HG03354 (cell line): ENCODE results near the gene BST1.
A peak's percentile ranks its signal among the peaks of the same experiment; 100 is the strongest.
"Not testable (repeated sequence)": the region's sequence is repeated elsewhere in the genome, so short reads cannot be mapped to it uniquely, and the experiment has no call there.

Experiments used
- ATAC-seq: cut with Tn5 transposase; IDR thresholded peaks from one replicate; pipeline ENCODE4 v1.9.1; 2021; ENCODE audit warnings: mild to moderate bottlenecking; ENCODE audit not compliant: unreplicated experiment, poor library complexity, severe bottlenecking

BST1 gene

DNA sequence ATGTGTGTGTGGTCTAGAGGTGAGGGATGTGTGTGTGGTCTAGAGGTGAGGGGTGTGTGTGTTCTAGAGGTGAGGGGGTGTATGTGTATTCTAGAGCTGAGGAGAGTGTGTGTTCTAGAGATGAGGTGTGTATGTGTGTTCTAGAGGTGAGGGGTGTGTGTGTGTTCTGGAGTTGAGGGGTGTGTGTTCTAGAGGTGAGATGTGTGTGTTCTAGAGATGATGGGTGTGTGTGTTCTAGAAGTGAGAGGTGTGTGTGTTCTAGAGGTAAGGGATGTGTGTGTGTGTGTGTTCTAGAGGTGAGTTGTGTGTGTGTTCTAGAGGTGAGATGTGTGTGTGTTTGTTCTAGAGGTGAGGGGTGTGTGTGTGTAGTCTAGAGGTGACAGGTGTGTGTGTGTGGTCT lies 1.3 kb downstream of the BST1 start:
- ATAC-seq, result no peak

DNA sequence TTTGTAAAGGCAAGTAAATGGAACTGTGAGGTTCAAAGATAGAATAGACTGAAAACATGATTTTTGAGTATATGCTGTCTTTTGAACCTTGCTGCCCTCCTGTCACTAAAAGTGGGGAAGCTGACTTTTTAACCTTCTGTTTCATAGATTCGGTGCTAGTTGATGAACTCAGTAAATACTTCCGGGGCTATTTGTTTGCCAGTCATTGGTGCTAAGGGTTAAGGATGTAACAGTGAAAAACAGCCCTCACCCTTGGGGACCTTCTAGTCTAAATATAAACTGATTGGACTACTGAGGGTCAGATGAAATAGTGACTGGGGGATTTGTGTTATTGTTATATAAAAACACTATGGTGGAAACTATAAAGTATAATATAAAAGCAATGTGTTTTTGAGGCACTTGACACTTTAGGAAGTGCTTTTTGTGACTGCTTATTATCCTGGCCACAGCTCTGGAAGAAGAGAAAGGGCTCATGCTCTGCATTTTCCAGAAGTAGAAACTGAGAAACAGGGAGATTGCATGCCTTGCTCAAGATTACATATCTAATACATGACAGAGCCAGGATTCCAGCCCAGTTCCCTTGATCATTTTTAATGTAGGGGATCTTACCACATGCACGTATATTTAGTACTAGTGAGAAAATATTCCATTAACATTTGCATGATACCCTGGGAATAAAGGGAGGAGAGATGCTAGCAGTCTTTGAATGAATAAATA lies 3.9 kb downstream of the BST1 start:
- no peak for ATAC-seq

DNA sequence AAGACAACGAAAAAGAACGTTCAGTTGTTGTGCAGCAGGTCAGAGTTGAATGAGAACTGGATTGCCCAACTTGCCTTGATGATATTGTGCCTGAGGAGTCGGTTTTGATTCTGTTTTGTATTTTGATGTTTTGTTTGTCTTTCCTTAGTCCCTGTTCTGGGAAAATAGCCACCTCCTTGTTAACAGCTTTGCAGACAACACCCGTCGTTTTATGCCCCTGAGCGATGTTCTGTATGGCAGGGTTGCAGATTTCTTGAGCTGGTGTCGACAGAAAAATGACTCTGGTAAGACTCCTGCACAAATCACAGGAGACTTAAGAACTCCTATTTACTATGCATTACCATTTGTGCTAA lies 4.5 kb downstream of the BST1 start:
- ATAC-seq, result no peak

DNA sequence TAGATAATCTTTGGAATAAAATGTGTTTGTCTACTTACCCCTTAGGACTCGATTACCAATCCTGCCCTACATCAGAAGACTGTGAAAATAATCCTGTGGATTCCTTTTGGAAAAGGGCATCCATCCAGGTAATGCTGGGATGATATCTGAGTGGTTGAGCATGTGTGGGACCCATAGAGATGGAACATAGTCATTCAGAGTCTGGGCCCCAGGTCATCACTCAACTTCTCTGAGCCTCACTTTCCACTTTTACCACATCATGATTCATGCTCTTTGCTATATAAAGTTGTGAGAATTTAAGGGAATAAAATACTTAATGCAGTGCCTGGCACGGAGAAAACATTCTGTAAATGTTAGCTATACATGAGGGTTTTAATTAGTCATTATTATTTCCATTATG lies 8.9 kb downstream of the BST1 start:
- no peak for ATAC-seq

DNA sequence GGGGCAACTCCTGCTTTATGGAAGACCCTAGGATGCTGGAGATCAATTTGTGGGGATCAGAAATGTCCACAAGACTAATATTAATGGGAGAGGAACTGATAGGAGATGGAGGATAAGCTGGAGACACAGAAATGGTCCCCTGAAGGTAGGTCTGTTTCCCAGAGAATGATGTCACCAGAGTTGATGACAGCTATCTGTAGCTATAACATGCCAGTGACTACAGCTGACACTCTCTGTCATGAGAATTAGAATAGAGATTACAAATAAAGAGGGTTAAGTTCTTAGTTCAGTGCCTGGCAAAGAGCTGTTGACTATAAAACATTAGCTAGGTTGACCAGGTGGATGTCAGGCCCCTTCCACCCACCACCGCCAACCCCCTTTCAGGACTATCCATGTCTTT lies 9.3 kb downstream of the BST1 start:
- no peak for ATAC-seq

DNA sequence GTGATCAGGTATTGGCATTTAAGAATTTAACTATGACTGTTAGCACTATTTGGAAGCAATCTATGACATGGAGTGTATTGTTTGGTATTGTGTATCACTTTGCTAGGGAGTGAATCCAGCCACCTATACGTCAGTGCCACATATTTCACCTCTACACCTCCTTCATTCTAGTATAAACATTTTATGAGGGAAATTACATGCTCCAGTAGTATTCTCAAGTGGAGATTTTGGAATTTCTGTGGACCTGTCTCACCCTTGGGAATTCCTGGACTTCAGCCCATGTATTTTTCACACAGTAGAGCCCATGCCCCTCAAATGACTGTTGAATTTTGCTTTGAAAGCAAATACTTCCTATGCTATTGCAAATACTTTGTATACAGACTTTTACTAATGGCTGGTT lies 11.3 kb downstream of the BST1 start:
- no peak for ATAC-seq

DNA sequence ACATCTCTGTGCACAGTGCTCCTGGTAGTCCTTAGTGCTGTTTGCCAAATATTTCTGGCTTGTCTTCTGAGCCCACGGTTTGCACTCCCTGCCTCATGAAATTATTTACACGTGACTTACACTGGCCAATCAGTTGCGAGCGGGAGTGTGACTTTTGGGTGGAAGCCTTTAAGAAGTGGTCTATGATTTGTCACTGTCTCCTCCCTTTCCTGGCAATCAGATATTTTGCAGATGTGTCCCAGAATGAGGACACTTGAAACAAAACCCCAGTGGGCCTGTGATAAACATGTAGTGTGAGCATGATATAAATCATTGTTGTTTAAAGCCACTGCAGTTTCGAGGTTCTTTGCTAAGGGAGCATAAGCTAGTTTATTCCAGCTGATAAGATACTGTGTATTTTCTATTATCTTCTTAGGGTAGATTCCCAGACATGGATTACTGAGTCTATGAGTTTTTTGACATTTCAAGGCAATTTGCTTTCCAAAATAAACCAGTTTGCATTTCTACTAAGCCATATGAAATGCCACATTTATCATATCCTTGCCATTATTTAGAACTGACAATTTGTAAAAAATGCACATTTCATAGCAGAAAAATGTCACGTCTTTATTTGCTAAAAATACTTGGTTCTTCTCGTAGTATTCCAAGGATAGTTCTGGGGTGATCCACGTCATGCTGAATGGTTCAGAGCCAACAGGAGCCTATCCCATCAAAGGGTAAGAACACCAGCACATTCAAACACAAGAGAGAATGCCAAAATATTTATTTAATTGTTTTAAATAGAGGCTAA lies 12.0 kb downstream of the BST1 start:
- ATAC-seq, result no peak

DNA sequence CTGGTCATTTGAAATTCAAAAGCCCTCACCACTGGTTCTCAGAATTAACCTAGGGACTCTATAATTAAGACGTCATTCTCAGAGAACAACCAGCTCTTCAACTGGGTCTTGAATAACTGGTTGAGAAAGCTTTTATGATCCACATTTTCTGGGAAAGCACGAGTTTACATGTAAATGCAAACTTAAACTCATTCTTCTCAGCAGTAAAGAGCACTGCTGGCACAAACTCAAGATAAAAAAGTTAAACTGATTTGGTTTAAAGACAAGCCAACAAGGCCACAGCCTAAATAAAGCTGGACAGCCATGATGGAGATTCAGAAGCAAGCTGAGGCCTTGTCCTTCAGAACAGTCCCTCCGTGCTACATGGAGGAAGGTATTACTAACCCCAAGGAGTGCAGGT lies 13.2 kb downstream of the BST1 start:
- ATAC-seq, result no peak

DNA sequence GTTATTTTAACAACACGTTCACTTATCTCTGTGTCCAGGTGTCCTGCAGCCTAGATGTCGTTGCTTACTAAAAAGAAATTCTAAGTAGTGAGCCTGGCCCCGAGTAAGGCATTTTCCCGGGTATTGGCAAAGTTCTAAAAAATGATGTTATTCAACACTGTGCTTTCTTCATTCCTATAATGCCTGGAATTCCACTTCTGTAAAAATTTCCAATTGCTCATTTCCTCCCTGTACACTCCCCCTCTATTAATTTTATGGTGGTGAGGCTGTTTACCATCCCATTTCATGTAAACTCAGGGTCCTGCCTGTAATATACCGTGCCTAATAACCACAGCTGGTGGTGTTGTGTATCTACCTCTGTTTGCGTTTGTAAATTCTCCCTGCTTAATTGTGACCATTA lies 14.2 kb downstream of the BST1 start:
- no peak for ATAC-seq

DNA sequence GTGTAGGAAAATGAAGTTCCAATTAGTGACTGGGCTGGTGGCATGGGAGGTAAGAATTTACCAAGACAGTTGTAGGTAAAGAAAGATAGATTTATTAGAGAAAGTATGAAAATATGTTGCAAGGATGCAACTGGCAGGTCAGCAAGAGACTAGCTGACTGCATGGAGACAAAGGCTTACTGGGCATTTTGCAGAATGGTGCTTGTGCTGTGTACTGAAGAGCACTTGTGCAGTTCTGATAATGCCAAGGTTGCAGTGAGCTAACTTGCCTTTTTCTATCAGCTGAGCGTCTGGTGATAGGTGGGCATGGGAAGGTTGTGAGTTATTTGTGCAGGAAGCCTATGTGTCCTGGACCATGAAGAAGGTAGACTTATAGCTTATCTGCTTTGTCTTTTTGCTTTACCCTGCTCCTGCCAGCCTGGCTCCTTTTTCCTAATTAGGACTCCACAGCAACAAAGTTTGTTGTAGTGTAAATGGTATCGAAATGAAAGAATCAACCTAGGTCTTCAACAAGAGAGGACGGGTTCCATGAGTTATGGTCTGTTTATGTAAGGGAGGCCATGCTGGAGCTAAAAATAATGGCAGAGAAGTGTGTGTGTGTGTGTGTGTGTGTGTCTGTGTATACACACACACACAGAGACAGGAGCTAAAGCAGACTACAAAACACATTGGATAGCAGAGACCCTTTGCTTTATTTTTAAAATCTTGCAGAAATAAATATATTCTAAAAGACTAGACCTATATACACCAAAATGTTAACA lies 15.0 kb downstream of the BST1 start:
- no peak for ATAC-seq

DNA sequence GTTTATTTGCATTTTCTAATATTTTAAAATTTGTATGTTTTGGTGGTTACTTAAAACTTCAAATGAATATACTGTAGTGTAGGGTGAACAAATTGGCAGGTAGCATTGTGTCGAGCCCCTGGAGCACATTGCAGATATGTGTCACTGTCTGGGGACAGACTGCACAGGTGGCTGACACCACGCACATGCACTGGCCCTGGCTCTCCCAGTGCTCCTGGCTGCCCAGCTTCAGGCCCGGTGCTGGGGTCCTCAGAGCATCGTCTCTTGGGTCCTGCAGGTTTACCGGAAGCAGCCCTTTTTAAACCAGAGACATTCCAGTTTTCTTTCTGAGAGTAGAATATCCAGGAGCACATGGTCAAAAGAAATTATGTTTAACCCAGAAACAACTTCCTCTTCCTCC lies 15.6 kb downstream of the BST1 start:
- no peak for ATAC-seq

DNA sequence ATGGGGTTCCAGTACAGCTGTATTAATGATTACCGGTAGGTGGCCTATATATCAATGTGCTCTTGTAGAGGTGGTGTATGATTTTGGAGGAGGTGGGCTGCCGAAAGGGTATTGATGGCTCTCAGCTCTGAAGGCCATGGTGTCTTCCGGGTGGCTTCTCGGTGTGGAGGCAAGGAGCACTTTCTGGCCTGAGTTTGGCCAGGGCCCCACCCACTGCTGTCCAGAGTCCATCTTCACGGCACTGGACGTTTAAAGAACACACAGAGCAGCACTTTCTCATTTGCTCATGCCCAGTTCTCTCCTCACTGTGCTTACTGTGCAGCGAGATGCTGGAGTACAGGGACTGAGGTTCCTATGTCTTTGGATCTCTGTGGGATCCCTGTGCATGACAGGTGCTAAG lies 16.1 kb downstream of the BST1 start:
- no peak for ATAC-seq

DNA sequence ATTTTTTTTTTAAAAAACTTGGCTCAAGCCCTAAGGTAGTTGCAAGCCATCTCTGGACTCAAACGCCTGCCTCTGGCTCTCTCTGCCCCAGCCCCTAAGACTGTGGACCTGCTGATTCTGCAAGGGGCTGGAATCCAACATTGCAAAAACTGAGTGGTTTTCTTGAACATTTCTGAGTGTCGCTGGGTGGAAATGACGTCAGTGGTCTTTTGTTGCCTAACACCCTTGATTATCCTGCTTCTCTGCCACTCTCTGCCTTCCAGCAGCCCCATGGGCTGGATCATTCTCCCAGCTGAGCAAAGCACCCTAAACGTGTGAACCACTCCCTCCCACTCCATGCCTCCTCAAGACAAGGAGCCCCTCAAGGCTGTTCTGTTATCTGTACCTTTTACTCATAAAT lies 16.6 kb downstream of the BST1 start:
- no peak for ATAC-seq

DNA sequence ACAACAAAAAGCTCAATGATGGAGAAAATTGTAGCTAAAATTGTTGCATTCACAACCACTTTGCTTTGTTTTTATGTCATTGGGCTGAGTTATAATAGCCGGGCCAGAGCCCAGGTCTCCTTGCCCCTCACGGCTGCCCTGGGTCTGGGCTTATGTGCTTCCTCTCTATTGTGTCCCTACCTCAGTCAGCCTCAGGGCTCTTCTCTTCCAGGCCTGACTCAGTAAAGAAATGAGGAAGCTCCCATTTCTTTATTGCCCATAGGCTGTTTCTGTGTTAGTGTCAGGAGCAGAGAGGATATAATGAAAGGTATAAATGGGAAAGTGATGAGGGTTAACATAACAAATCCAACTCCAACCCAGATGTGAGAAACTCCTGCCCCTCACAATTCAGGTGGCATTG lies 18.0 kb downstream of the BST1 start:
- ATAC-seq, result no peak

DNA sequence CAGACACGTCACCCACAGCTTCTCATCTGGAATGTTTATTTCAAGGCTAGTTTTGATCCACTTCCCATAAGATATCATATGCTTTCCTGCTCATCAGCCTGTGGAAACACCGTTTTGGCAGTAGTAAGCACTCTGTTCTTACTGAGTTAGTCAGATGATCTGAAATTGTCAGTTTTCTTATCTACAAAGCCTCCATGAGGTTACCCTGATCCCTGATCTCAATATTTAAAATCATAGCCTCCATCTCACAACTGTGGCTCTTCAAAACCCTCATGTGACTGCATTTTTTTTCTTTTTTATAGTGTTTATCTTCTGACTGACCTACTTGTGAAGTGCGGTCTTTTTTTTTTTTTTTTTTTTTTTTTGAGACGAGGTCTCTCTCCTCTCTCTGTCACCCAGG lies 22.7 kb downstream of the BST1 start:
- no peak for ATAC-seq

DNA sequence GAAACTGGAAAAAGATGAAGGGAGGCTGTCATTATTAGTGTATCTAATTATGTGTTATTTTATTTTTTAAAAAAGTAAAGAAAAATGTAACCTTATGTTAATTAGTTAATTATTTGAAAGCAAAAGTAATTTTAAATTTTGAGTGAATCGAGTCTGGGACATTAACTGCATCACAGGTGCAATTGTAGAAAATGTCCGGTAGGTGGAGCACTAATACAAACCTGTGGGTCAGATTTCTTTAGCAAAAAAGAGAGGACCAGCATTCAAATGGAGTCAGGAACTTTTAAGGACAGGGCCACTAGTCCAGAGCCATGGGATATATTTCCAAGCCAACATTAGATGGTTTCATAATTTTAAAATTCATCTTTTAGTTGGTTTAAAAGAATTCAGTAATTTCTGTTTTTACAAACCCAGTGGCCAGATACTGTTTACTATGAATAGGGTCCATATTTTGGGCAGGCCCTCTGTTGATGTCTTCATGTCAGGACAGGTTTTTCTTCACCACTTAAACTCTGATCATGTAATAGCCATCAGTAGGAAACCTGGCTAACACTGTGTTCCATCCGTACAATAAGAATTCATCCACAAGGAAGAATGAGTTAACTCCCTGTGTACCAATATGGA lies 27.2 kb downstream of the BST1 start:
- ATAC-seq, result peak; percentile 82

DNA sequence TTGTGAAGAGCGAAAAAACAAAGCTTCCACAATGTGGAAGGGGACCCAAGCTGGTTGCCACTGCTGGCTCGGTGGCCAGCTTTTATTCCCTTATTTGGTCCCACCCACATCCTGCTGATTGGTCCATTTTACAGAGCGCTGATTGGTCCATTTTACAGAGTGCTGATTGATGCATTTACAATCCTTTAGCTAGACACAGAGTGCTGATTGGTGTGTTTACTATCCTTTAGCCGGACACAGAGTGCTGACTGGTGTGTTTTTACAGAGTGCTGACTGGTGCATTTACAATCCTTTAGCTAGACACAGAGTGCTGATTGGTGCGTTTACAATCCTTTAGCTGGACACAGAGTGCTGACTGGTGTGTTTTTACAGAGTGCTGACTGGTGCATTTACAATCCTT lies 30.2 kb downstream of the BST1 start:
- ATAC-seq, result not testable (repeated sequence)

DNA sequence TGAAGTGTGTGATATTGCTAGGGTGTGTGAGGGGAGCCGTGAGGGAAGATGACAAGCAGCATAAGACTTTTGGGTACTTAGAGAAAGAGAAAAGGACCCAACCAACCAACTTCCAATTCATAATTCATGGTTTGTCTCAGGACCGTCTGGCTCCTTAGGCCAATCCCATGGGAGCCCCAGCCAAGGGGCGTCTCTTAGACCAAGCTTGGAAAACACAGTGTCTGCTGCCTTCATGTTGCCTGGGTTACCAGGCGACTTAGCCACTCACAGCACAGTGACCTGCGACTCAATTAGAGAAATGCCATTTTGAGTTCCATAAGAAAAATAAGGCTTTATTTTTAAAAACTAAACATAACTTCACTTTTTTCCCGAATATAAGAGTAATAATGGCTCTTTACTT lies 32.7 kb downstream of the BST1 start:
- ATAC-seq, result no peak

DNA sequence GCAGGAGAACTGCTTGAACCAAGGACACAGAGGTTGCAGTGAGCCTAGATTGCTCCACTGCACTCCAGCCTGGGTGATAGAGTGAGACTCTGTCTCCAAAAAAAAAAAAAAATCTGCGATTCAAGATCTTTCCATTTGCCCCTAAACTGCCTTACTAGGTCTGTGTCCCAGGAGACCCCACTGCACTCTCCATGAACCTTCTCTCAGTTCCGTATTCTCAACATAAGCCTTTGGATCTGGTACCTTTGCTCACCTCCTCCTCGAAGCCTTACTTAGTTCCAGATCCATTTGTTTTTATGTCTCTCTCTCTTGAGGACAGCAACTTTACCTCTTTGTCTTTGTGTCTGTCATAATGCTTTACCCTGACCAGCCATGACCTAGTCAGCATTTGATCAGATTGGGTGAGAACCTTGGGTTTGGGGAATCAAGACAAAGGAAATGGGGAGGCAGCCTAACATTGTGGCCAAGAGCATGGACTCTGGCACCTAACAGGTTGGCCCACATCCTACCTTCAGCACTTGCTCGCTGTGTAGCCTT lies 33.7 kb downstream of the BST1 start:
- no peak for ATAC-seq

DNA sequence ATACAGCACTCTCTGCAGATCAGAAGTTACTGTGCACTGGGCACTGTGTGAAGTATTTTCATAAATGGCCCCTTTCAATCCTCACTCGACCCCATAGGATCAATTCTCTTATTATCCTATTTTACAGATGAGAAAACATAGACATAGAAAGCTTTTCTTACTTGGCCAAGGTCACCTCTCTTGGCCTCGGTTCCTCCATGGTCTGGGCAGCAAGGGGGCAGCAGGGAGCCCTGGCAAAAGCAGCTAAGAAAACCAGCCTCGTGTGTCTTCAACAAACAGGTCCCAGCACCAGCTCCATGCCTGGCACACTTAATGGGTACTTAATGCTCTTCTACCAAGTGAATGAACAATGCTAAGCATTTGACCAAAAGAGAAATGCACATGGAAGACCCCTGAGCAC lies 34.4 kb downstream of the BST1 start:
- ATAC-seq, result no peak
